ENCODE measurements around the gene AEBP1. TPM values are rescaled to one million over a fixed set of nuclear protein-coding genes. Genes with fewer than 3 reads are reported as not detected.

Gene AEBP1
- total RNA-seq, 1 donor from 2014 or later = 21.7 TPM

DNA sequence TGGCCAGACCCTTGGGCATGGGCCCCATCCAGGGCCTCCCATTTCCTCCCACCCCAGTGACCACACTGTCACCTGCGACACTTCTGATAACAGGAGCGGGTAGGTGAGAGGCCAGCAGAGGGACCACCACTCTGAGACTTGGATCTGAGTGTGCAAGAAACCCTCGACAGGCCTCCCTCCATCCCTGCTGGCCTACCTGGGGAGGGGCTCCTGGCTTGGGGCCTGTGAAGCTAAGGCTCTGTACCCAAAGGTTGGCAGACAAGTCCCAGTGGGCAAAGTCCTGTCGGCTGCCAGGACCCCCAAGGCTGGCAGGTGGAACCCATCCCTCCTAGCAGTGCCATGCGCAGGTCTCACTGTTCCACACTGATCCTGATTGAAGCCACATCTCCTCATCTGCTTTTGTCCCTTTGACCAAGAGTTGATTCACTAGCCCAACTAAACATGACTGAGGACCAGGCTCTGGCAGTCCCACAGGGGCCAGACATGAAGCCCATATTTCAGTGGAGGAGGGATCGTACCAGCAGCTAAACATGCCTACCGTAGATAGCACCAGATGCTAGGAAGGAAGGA is 37.6 kb upstream of the AEBP1 start:
- Mint-ChIP-seq H3K4me1 (peaks cover 66% of the 10 kb centered on the region), H3K27ac (peak overlapping the region; percentile 66), H3K27me3 (no peaks in the 10 kb centered on the region), H3K9me3 (no peaks in the 10 kb centered on the region), H3K4me3 (no peak overlapping the region), H3K36me3 (ENCODE audit: low read depth) (peaks cover 23% of the 10 kb centered on the region)
- peak; percentile 1 for ATAC-seq (ENCODE audit: low read depth)
- TF ChIP-seq, protein P1, sequence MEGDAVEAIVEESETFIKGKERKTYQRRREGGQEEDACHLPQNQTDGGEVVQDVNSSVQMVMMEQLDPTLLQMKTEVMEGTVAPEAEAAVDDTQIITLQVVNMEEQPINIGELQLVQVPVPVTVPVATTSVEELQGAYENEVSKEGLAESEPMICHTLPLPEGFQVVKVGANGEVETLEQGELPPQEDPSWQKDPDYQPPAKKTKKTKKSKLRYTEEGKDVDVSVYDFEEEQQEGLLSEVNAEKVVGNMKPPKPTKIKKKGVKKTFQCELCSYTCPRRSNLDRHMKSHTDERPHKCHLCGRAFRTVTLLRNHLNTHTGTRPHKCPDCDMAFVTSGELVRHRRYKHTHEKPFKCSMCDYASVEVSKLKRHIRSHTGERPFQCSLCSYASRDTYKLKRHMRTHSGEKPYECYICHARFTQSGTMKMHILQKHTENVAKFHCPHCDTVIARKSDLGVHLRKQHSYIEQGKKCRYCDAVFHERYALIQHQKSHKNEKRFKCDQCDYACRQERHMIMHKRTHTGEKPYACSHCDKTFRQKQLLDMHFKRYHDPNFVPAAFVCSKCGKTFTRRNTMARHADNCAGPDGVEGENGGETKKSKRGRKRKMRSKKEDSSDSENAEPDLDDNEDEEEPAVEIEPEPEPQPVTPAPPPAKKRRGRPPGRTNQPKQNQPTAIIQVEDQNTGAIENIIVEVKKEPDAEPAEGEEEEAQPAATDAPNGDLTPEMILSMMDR (IDR thresholded peaks at IDR 0.05) = no peak
- ChIA-PET CTCF (no interaction called here), POLR2A (interaction anchor here (0.6 to 6.0 kb wide), 8 partner anchors 8 to 35 kb away, joined by 3 to 55 read pairs (median 4); partner anchors contain the start of gene DBNL)
- intact Hi-C loops (cut with micrococcal nuclease) = loop anchor here (1.0 kb wide), 1 partner anchor 7 kb away; no protein-coding TSS in a partner anchor
- no peak for DNase-seq

DNA sequence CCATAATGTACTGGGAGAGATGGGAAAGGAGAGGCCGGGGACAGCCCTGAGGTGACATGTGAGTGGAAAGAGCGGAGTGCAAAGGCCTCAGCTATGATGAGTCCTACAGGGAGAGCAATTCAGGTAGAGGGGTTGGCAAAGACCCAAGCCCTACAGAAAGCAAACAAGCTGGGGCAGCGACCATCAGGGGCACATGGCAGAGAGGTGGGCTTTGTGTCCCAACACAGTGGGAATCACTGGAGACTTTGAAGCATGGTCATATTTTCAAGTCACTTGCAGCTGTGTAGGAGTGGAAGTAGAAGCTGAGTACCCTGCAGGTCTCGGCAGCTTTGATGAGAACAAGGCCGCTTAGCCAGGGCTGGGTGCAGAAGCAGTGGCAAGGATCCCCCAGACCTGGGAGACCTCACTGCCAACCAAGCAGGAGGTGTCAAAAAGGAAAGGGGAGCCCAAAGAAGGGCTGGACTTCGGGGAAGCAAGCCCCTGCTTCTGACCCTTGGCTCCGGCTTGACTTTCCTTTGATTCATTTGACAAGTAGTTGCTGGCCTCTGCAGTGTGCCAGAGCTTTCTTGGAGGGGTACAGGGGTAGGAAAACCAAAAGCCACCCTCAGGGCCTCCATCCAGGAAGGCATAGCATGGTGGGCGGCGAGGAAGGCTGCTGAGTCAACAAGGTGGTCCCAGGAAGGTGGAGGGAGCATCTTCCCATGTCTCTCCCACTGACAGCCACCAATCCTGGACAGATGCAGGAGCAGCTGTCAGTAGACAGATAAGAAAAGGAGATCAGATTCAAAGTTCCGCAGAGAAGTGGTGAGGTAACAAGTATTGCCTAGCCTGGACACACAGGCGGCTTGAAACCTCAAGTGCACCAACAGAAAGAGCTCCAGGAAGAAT is 36.8 kb upstream of the AEBP1 start:
- DNase-seq = no peak
- peaks cover 70% of the 10 kb centered on the region for H3K4me1 Mint-ChIP-seq
- TF ChIP-seq, protein P1 (IDR thresholded peaks at IDR 0.05) = no peak
- H3K4me3 Mint-ChIP-seq = no peak overlapping the region
- ATAC-seq (ENCODE audit: low read depth) = no peak
- H3K27me3 Mint-ChIP-seq = no peaks in the 10 kb centered on the region
- CTCF ChIA-PET = no interaction called here
- intact Hi-C loops (cut with micrococcal nuclease) = loop anchor here (1.0 kb wide), 1 partner anchor 8 kb away; no protein-coding TSS in a partner anchor
- H3K36me3 Mint-ChIP-seq (ENCODE audit: low read depth) = peaks cover 23% of the 10 kb centered on the region
- H3K27ac Mint-ChIP-seq = peak overlapping the region; percentile 66
- H3K9me3 Mint-ChIP-seq = no peaks in the 10 kb centered on the region
- POLR2A ChIA-PET = interaction anchor here (0.6 to 6.0 kb wide), 10 partner anchors 7 to 305 kb away, joined by 3 to 55 read pairs (median 4); partner anchors contain the start of gene DBNL

DNA sequence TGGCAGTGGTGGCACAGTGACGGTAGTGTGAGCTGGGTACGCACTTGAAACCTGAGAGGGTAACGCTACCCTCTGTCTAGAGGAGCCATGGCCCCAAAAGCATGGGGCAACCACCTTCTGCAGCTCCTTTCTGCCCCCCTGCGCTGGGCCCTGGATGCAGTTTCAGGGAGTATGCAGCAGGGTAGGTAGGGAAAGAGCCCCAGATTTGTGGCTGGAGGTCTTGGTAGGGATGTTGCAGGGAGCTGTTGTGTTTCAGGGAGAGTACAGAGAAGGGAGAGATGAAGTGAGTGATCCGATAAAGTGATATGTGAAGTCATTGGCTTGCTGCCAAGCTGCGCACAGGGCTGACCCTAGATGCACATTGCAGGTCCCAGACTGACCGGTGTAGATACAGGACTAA is 36.1 kb upstream of the AEBP1 start:
- no peak for ATAC-seq (ENCODE audit: low read depth)
- POLR2A ChIA-PET = interaction anchor here (1.3 to 6.0 kb wide), 4 partner anchors 10 to 37 kb away, joined by 3 to 55 read pairs (median 9); partner anchors contain the start of gene DBNL
- Mint-ChIP-seq H3K27me3 (no peaks in the 10 kb centered on the region), H3K27ac (peak overlapping the region; percentile 5), H3K36me3 (ENCODE audit: low read depth) (peaks cover 27% of the 10 kb centered on the region), H3K4me3 (no peak overlapping the region), H3K4me1 (peaks cover 74% of the 10 kb centered on the region), H3K9me3 (no peaks in the 10 kb centered on the region)
- CTCF ChIA-PET = interaction anchor here (0.6 to 1.2 kb wide), 2 partner anchors 13 to 129 kb away, joined by 3 read pairs; no protein-coding TSS in a partner anchor
- TF ChIP-seq, protein P1 (IDR thresholded peaks at IDR 0.05) = no peak
- intact Hi-C loops (cut with micrococcal nuclease) = no loop called here
- no peak for DNase-seq

DNA sequence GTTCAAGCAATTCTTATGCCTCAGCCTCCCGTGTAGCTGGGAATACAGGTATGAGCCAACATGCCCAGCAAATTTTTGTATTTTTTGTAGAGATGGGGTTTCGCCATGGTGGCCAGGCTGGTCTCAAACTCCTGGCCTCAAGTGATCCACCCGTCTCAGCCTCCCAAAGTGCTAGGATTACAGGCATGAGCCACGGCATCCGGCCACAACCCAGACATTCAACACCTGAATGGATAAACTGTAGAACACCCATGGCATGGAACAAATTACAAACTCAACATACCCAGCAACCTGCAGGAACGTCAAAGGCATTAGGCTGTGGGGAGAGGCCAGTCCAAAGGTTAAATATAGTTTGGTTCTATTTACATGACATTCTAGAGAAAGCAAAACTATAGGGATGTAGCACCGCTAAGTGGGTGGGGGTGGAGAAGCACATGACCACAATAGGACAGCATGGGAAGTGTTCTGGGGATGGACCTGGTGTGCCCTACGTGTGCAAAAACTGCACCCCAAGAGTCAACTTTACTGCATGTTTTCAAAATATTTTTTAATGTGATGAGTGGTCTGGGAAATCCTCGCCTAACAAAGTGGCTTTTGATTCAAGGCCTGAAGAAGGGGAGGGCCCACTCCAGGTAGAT is 32.3 kb upstream of the AEBP1 start:
- no peak for DNase-seq
- Mint-ChIP-seq H3K9me3 (no peaks in the 10 kb centered on the region), H3K36me3 (ENCODE audit: low read depth) (peaks cover 48% of the 10 kb centered on the region), H3K4me3 (no peak overlapping the region), H3K27me3 (no peaks in the 10 kb centered on the region), H3K27ac (peak overlapping the region; percentile 90), H3K4me1 (peaks cover 89% of the 10 kb centered on the region)
- no peak for ATAC-seq (ENCODE audit: low read depth)
- intact Hi-C loops (cut with micrococcal nuclease) = loop anchor here (1.0 kb wide), 1 partner anchor 124 kb away; no protein-coding TSS in a partner anchor
- CTCF ChIA-PET = interaction anchor here (0.7 to 1.6 kb wide), 8 partner anchors 9 to 418 kb away, joined by 3 to 11 read pairs (median 3); partner anchors contain the start of genes NUDCD3 and YKT6
- POLR2A ChIA-PET = interaction anchor here (0.7 to 1.3 kb wide), 6 partner anchors 9 to 40 kb away, joined by 3 to 6 read pairs (median 5); partner anchors contain the start of gene DBNL
- TF ChIP-seq, protein P1 (IDR thresholded peaks at IDR 0.05) = no peak

Measured in activated B cell treated with CpG ODN at 0.5 μM for 24 hours (primary cell).